GM18505 (cell line): ENCODE measurements around the gene CROT.
"Not testable (repeated sequence)": the region's sequence is repeated elsewhere in the genome, so short reads cannot be mapped to it uniquely, and the experiment has no call there.

Experiments used
- ATAC-seq: cut with Tn5 transposase; IDR thresholded peaks from one replicate; pipeline ENCODE4 v1.9.1; 2021; ENCODE audit not compliant: unreplicated experiment
- POLR2A ChIP-seq: IDR thresholded peaks from 4 replicates; pipeline ENCODE4 v1.6.1; 2011; ENCODE audit warnings: borderline replicate concordance; ENCODE audit not compliant: insufficient read depth, insufficient read length; ENCODE audit errors: extremely low read depth

The CROT gene, protein sequence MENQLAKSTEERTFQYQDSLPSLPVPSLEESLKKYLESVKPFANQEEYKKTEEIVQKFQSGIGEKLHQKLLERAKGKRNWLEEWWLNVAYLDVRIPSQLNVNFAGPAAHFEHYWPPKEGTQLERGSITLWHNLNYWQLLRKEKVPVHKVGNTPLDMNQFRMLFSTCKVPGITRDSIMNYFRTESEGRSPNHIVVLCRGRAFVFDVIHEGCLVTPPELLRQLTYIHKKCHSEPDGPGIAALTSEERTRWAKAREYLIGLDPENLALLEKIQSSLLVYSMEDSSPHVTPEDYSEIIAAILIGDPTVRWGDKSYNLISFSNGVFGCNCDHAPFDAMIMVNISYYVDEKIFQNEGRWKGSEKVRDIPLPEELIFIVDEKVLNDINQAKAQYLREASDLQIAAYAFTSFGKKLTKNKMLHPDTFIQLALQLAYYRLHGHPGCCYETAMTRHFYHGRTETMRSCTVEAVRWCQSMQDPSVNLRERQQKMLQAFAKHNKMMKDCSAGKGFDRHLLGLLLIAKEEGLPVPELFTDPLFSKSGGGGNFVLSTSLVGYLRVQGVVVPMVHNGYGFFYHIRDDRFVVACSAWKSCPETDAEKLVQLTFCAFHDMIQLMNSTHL

DNA sequence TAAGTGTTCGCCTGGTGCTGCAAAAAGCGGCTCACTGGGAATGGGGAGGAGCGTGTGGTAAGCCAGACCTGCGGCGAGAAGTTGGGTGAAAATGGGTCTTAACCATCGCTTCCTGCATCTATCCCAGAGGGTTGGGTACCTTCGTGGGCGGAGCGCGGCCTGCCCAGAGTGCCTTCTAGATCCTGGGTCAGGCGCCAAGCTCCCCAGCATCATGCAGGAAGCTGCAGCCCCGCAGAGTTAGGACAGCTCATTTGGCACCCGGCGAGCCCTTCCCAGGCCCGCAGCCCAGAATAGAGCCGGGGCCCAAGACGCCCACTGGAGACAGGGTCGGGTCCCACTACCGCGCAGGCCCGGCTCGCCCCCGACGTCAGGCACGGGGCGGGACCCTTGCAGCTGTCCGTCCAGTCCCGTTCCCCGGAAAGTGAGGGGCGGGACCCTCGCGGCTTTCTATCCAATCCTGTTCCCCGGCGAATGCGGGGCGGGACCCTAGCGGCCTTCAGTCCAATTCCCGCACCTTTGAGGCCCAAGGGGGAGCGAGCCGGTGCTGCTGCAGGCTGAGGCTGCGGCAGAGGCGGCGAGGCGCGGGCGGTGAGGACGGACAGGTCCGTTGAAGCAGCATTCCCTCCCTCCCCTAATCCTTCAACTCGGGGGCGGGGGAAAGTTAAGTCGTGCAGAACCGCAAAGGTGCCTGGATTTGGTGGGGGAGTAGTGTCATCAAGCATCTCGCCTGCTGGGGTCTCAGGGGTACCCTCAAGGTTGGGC is at the start of gene CROT:
TSS of gene CROT (plus strand) at position 499 of the 762 bp plus-strand sequence. CDS start 3,405 bp downstream, outside the sequence.
- ATAC-seq, result peak; percentile 99
- TF ChIP-seq POLR2A, result peak; percentile 85

DNA sequence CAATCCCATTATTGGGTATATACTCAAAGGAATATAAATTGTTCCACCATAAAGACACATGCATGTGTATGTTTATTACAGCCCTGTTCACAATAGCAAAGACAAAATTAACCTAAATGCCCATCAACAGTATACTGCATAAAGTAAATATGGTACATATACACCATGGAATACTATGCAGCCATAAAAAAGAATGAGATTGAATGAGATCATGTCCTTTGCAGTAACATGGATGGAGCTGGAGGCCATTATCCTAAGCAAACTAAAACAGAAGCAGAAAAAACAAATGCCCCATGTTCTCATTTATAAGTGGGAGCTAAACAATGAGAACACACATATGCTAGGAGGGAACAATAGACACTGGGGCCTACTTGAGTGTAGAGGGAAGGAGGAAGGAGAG is 44.7 kb upstream of the CROT start:
- no peak for TF ChIP-seq POLR2A
- ATAC-seq, result no peak

DNA sequence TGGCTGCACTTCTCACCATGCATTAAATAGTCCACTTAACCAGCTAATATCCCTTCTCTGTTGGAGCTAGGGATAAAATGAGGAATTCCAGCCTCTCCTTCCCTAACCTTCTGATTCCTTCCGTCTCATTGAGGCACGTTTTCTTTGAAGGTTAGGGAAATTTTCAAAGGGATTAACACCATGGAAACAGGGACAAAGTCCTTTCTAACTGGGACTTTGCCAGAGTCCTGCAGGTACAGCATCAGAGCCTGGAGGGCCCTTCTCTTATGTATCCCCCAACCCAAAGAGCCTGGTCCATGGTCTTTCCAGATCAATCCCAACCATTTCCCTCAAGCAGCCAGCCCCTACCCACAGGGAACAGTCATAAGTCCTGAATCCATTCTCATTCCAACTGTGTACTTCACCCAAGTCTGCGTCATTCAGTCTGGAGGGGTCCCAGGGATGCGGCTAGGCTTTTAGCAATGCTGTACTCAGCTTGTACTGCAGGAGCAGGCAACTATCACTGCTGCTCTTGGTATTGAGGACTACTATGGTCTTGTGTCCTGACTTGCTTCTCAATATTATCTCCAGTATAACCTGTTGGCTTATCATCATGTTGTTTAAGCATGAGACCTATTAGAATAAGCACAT is 34.6 kb upstream of the CROT start:
- no peak for TF ChIP-seq POLR2A
- ATAC-seq, result no peak

DNA sequence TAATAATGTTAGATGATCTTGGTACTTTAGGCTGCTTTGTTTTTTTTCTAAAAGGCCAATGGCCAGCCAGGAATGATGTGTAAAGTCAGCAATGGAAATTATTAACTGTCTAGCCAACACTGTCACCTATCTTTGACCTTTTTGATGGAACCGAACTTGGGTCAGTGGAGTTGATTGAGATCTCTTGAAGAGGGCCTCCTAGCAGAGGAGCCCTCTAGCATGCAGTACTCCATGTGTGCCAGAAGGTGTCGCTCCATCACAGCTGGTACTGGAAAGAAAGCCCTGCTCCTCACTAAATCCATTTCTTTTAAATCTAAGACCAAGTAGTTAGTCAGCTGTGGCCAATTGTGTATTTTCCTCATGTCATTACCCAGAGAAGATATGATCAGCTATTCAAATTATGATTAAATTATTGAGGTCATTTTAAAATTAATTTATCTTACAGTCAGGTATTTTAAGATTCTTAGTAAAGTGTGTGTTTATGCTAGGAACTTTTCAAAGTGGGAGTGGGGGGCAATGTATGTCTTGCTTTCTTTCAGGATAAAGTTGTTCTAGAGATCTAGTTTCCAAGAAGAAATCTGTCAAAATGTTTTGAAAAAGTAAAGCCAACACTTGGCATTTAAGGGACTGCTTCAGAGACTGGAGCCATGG is 33.1 kb upstream of the CROT start:
- peak; percentile 59 for ATAC-seq
- no peak for TF ChIP-seq POLR2A

- TF ChIP-seq POLR2A, result no peak
- peak; percentile 61 for ATAC-seq
Observed at GRCh38 chr7:87316097-87316700, 29.3 kb upstream of the CROT start.

- no peak for TF ChIP-seq POLR2A
- no peak for ATAC-seq
Observed at GRCh38 chr7:87316846-87317552, 28.5 kb upstream of the CROT start.

DNA sequence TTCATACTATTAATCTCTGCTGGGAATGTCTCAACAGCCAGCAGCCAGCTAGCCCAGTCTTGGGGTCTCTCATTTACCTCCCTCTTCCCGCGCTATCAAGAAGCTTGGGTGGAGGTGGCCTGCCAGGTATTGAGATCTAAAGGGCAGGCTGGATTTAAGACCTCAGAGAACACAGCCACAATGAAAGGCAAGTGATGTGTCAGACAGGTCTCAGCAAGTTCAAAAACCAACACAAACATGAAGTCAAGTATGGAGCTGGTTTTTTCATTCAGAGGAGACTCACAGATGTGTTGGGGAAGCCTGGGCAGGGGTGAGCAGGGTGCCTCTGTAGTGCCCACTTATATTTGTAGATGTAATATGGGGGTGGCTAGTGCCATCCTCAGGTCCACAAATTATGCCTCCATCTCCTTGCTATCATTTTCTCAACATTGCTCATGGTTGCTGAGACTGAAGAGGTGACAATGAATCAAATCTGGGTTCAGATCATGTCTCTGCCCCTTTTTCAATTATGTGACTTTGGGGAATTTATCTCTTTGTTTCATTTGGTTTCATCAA is 27.7 kb upstream of the CROT start:
- no peak for TF ChIP-seq POLR2A

DNA sequence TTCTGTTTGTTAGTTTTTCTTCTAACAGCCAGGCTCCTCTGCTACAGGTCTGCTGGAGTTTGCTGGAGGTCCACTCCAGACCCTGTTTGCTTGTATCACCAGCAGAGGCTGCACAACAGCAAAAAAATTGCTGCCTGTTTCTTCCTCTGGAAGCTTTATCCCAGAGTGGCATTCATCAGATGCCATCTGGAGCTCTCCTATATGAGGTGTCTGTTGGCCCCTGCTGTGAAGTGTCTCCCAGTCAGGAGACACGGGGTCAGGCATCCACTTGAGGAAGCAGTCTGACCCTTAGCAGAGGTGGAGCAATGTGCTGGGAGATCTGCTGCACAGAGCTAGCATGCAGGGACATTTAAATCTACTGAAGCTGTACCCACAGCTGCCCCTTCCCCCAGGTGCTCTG is 26.7 kb upstream of the CROT start:
- ATAC-seq, result no peak
- TF ChIP-seq POLR2A, result no peak

More for the DNA sequence above, 27.7 kb upstream of the CROT start:
- no peak for ATAC-seq

- ATAC-seq, result not testable (repeated sequence)
Observed at GRCh38 chr7:87319154-87319581, 26.3 kb upstream of the CROT start.

- TF ChIP-seq POLR2A, result no peak
- no peak for ATAC-seq
Observed at GRCh38 chr7:87322912-87323311, 22.6 kb upstream of the CROT start.

DNA sequence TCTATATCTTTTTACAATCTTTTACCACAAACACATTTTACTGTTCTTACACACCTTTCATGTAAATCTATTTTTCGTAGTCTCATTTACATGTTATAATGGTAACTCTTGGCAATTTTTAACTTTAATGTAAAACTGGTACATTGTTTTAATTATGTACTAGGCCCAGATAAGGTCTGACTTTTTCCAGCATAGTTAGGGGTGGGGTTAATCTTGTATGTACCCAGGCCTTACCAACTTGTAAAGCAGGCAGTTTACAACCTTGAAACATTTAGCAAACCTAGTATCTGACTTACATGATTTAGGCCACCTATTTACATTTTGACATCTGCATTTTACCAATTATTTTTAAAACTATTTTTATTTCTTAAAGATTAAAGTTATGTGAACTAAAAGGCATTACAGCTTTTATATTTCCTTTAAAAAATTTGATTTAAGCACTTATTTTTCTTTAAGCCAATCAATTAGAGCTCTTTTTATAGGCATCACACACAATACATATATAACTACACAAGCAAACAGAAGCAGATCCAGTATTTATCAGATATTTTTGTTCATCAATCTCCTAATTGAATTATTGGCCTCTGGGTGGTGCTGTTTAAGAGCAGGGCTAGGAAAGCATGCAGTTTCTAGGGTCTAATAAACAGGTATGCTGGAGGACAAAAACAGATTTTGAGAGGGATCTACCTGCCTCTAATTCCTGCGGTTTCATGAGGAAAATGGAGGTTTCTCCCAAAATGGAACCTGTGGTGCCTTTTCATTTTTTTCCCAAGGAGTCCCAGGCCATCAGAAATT is 19.7 kb upstream of the CROT start:
- TF ChIP-seq POLR2A, result no peak
- no peak for ATAC-seq
